ENCODE measurements around the gene SYT9.

Gene SYT9

GRCh38 chr11:7385532-7385931, 133.8 kb downstream of the SYT9 start:
- H3K36me3 ChIP-seq (ENCODE audit: control insufficient read depth in 2 of 2, insufficient read depth in 1 of 2, low read length in 2 of 2), result no peaks in the 10 kb centered on the region
- no peaks in the 10 kb centered on the region for H3K4me1 ChIP-seq (ENCODE audit: control insufficient read depth, insufficient read depth, low read length)
- ChIA-PET CTCF (no interaction called here), POLR2A (no interaction called here)
- H3K27ac ChIP-seq (ENCODE audit: extremely low read depth, low read depth, low read length), result no peak overlapping the region
- no peak overlapping the region for H3K4me3 ChIP-seq (ENCODE audit: low read depth, low read length)
- TF ChIP-seq, protein P1, sequence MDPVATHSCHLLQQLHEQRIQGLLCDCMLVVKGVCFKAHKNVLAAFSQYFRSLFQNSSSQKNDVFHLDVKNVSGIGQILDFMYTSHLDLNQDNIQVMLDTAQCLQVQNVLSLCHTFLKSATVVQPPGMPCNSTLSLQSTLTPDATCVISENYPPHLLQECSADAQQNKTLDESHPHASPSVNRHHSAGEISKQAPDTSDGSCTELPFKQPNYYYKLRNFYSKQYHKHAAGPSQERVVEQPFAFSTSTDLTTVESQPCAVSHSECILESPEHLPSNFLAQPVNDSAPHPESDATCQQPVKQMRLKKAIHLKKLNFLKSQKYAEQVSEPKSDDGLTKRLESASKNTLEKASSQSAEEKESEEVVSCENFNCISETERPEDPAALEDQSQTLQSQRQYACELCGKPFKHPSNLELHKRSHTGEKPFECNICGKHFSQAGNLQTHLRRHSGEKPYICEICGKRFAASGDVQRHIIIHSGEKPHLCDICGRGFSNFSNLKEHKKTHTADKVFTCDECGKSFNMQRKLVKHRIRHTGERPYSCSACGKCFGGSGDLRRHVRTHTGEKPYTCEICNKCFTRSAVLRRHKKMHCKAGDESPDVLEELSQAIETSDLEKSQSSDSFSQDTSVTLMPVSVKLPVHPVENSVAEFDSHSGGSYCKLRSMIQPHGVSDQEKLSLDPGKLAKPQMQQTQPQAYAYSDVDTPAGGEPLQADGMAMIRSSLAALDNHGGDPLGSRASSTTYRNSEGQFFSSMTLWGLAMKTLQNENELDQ (tag by site-specific recombination; IDR thresholded peaks at IDR 0.05; ENCODE audit: low read depth), result no peak
- TF ChIP-seq, protein P2, sequence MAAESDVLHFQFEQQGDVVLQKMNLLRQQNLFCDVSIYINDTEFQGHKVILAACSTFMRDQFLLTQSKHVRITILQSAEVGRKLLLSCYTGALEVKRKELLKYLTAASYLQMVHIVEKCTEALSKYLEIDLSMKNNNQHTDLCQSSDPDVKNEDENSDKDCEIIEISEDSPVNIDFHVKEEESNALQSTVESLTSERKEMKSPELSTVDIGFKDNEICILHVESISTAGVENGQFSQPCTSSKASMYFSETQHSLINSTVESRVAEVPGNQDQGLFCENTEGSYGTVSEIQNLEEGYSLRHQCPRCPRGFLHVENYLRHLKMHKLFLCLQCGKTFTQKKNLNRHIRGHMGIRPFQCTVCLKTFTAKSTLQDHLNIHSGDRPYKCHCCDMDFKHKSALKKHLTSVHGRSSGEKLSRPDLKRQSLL (tag by site-specific recombination; IDR thresholded peaks at IDR 0.05), result no peak
- TF ChIP-seq MYNN (tag by site-specific recombination; IDR thresholded peaks at IDR 0.05; ENCODE audit: borderline replicate concordance), result no peak
- TF ChIP-seq ZNF792 (tag by site-specific recombination; IDR thresholded peaks at IDR 0.05), result no peak
- no peak for TF ChIP-seq YY2 (tag by site-specific recombination; IDR thresholded peaks at IDR 0.05)
- TF ChIP-seq, protein P3, sequence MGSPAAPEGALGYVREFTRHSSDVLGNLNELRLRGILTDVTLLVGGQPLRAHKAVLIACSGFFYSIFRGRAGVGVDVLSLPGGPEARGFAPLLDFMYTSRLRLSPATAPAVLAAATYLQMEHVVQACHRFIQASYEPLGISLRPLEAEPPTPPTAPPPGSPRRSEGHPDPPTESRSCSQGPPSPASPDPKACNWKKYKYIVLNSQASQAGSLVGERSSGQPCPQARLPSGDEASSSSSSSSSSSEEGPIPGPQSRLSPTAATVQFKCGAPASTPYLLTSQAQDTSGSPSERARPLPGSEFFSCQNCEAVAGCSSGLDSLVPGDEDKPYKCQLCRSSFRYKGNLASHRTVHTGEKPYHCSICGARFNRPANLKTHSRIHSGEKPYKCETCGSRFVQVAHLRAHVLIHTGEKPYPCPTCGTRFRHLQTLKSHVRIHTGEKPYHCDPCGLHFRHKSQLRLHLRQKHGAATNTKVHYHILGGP (tag by site-specific recombination; IDR thresholded peaks at IDR 0.05), result no peak
- TF ChIP-seq ZNF37A (tag by site-specific recombination; IDR thresholded peaks at IDR 0.05), result no peak
- TF ChIP-seq ZNF16 (tag by site-specific recombination; IDR thresholded peaks at IDR 0.05; ENCODE audit: low read depth), result no peak
- TF ChIP-seq ZNF2 (tag by site-specific recombination; IDR thresholded peaks at IDR 0.05), result no peak
- TF ChIP-seq TCF7L2 (IDR thresholded peaks at IDR 0.05; ENCODE audit: borderline replicate concordance, low read depth, low read length), result no peak
- TF ChIP-seq KLF8 (tag by site-specific recombination; IDR thresholded peaks at IDR 0.05), result no peak
- no peak for TF ChIP-seq ZNF248 (tag by site-specific recombination; IDR thresholded peaks at IDR 0.05)
- no peak for TF ChIP-seq GFI1B (tag by site-specific recombination; IDR thresholded peaks at IDR 0.05)
- TF ChIP-seq TRIM28 (IDR thresholded peaks at IDR 0.05; ENCODE audit: borderline replicate concordance, low read length), result no peak
- TF ChIP-seq ZNF426 (tag by site-specific recombination; IDR thresholded peaks at IDR 0.05), result no peak
- no peak for TF ChIP-seq ZXDB (tag by site-specific recombination; IDR thresholded peaks at IDR 0.05)
- H3K9me3 ChIP-seq (ENCODE audit: control insufficient read depth, insufficient read depth, low read depth, low read length), result no peaks in the 10 kb centered on the region

- peaks cover 0 to 14% of the 10 kb centered on the region in 2 experiments; a peak in 1 of 3 replicates for H3K36me3 ChIP-seq (ENCODE audit: control insufficient read depth in 2 of 2, insufficient read depth in 1 of 2, low read length in 2 of 2)
- peaks cover 3% of the 10 kb centered on the region; the same call in 1 of the 2 replicates for H3K4me1 ChIP-seq (ENCODE audit: control insufficient read depth, insufficient read depth, low read length)
- no peak overlapping the region for H3K27ac ChIP-seq (ENCODE audit: extremely low read depth, low read depth, low read length)
- POLR2A ChIA-PET, result no interaction called here
- TF ChIP-seq, protein P4, sequence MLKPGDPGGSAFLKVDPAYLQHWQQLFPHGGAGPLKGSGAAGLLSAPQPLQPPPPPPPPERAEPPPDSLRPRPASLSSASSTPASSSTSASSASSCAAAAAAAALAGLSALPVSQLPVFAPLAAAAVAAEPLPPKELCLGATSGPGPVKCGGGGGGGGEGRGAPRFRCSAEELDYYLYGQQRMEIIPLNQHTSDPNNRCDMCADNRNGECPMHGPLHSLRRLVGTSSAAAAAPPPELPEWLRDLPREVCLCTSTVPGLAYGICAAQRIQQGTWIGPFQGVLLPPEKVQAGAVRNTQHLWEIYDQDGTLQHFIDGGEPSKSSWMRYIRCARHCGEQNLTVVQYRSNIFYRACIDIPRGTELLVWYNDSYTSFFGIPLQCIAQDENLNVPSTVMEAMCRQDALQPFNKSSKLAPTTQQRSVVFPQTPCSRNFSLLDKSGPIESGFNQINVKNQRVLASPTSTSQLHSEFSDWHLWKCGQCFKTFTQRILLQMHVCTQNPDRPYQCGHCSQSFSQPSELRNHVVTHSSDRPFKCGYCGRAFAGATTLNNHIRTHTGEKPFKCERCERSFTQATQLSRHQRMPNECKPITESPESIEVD (tag by site-specific recombination; IDR thresholded peaks at IDR 0.05), result 0 out of 2 replicates have a peak, but pooled peaks have one; percentile 24
- TF ChIP-seq ZNF433 (tag by site-specific recombination; IDR thresholded peaks at IDR 0.05; ENCODE audit: low read depth), result no peak
- TF ChIP-seq ZNF610 (tag by site-specific recombination; IDR thresholded peaks at IDR 0.05; ENCODE audit: borderline replicate concordance), result no peak
- no peaks in the 10 kb centered on the region for H3K9me3 ChIP-seq (ENCODE audit: control insufficient read depth, insufficient read depth, low read depth, low read length)
- CTCF ChIA-PET, result interaction anchor here (0.6 to 1.8 kb wide), 2 partner anchors 61 to 1116 kb away, joined by 3 to 5 read pairs; no protein-coding TSS in a partner anchor
- no peak overlapping the region for H3K4me3 ChIP-seq (ENCODE audit: low read depth, low read length)
These were observed 162.5 kb downstream of the SYT9 start for GRCh38 chr11:7413961-7414915.
